HepG2 (cell line): ENCODE results near the gene SIK3. TPM values are rescaled to one million over a fixed set of nuclear protein-coding genes. Genes with fewer than 3 reads are reported as not detected.

Experiments used
- ATAC-seq: fragments of 200-7000 bp; cut with Tn5 transposase; 3 replicates; pipeline ENCODE4 v1.9.1; 2020; ENCODE audit warnings: mild to moderate bottlenecking, moderate library complexity
- BruUV-seq: library from RNA; stranded (reverse); fragments of 400-500 nt; replicated peaks from 2 replicates; lab custom pipeline; 2021; lab: Mats Ljungman, UMichigan
- CTCF ChIA-PET: fragments of 300-600 bp; formaldehyde crosslinking; extraction: SDS; loops from one replicate; lab custom pipeline; 2021; ENCODE audit warnings: low total read pairs, inconsistent platforms, low intra/inter-chr PET ratio; lab: Yijun Ruan, JAX
- POLR2A ChIA-PET: fragments of 350-600 bp; sonication (Branson Sonifier 250); formaldehyde crosslinking; loops from one replicate; lab custom pipeline; 2020; ENCODE audit warnings: antibody characterized with exemption, inconsistent platforms; lab: Yijun Ruan, JAX
- DNase-seq: peaks from one replicate; pipeline ENCODE4 v3.0.0-alpha.2; 2015; ENCODE audit warnings: low spot score
- FAIRE-seq: peaks from 3 replicates; lab custom pipeline; 2011; peaks lifted over from hg19 to GRCh38; lab: Jason Lieb, UNC
- H2AFZ ChIP-seq: one replicate; pipeline ENCODE4 v1.6.1; 2011; ENCODE audit warnings: low read length, inconsistent platforms
- H3K27ac ChIP-seq: fragments of 300-600 bp; 3 replicates; pipeline ENCODE4 v1.8.0; 2011; ENCODE audit warnings: mixed run types, mild to moderate bottlenecking, mixed read lengths, low read length, inconsistent platforms; ENCODE audit not compliant: insufficient read depth; ENCODE audit errors: extremely low read length
- H3K27me3 ChIP-seq, 2 experiments: fragments of 200-600 bp in 1 of 2; 2 replicates in 1 of 2; 3 replicates in 1 of 2; pipeline versions ENCODE4 v1.6.0 to v1.8.0; 2011; ENCODE audit warnings: low read length in 2 of 2, mild to moderate bottlenecking in 2 of 2, moderate library complexity in 2 of 2, inconsistent platforms in 1 of 2; ENCODE audit not compliant: insufficient read depth in 2 of 2, control insufficient read depth in 1 of 2
- H3K36me3 ChIP-seq, 2 experiments: fragments of 200-600 bp in 1 of 2; replicated peaks in 1 of 2; 2 replicates in 1 of 2; 3 replicates in 1 of 2; pipeline versions ENCODE4 v1.5.1 to v1.8.0; 2011; ENCODE audit warnings: low read length in 2 of 2, inconsistent platforms in 1 of 2; ENCODE audit not compliant: insufficient read depth in 2 of 2, control insufficient read depth in 1 of 2
- H3K4me1 ChIP-seq: 2 replicates; pipeline ENCODE4 v1.5.1; 2012; ENCODE audit warnings: low read length, inconsistent platforms; ENCODE audit not compliant: insufficient read depth
- H3K4me2 ChIP-seq: 2 replicates; pipeline ENCODE4 v1.6.0; 2011; ENCODE audit warnings: low read depth, low read length, inconsistent platforms
- H3K4me3 ChIP-seq, 3 experiments: fragments of 200-600 bp in 1 of 3; sonication (generic), shearing (Covaris generic) in 1 of 3; replicated peaks in 1 of 3; 2 replicates each; pipeline ENCODE4 v1.5.1; 2011 to 2016; ENCODE audit warnings: low read length in 3 of 3, inconsistent platforms in 2 of 3, low read depth in 2 of 3, mild to moderate bottlenecking in 2 of 3, control low read depth in 1 of 3, mixed read lengths in 1 of 3; ENCODE audit not compliant: insufficient read depth in 1 of 3
- H3K79me2 ChIP-seq: one replicate; pipeline ENCODE4 v1.6.1; 2011; ENCODE audit warnings: low read length, inconsistent platforms; ENCODE audit not compliant: insufficient read depth
- H3K9ac ChIP-seq: 2 replicates; pipeline ENCODE4 v1.6.0; 2011; ENCODE audit warnings: mild to moderate bottlenecking, low read depth, low read length, inconsistent platforms; ENCODE audit not compliant: insufficient read depth
- H3K9me3 ChIP-seq: 2 replicates; pipeline ENCODE4 v1.5.1; 2012; ENCODE audit warnings: mild to moderate bottlenecking, low read length
- H4K20me1 ChIP-seq: 2 replicates; pipeline ENCODE4 v1.6.0; 2011; ENCODE audit warnings: inconsistent platforms, mild to moderate bottlenecking, low read length, moderate library complexity; ENCODE audit not compliant: insufficient read depth
- ELF3 ChIP-seq: IDR thresholded peaks from 2 replicates; pipeline ENCODE4 v1.6.1; 2016; ENCODE audit warnings: missing genetic modification reagents, missing compliant biosample characterization
- KLF15 ChIP-seq: sonication (generic); formaldehyde crosslinking; IDR thresholded peaks from 2 replicates; pipeline ENCODE4 v1.8.1; 2023; ENCODE audit warnings: borderline replicate concordance, mild to moderate bottlenecking, inconsistent platforms, missing genetic modification reagents, mixed read lengths
- MED13 ChIP-seq: sonication (generic); formaldehyde crosslinking; IDR thresholded peaks from 2 replicates; pipeline ENCODE4 v1.5.0; 2020; ENCODE audit warnings: missing genetic modification reagents
- PITX1 ChIP-seq: sonication (generic); formaldehyde crosslinking; IDR thresholded peaks from 2 replicates; pipeline ENCODE4 v1.5.1; 2020; ENCODE audit warnings: mild to moderate bottlenecking, missing genetic modification reagents
- SPEN ChIP-seq: sonication (generic); formaldehyde crosslinking; IDR thresholded peaks from 2 replicates; pipeline ENCODE4 v1.5.1; 2020; ENCODE audit warnings: low read depth, mild to moderate bottlenecking, missing genetic modification reagents
- U2AF2 ChIP-seq: fragments of 200-400 bp; formaldehyde crosslinking; IDR thresholded peaks from 2 replicates; pipeline ENCODE4 v1.6.1; 2017; ENCODE audit warnings: low read depth, mild to moderate bottlenecking, low read length
- ZNF20 ChIP-seq: sonication (generic); formaldehyde crosslinking; IDR thresholded peaks from 2 replicates; pipeline ENCODE4 v1.4.0; 2020; ENCODE audit warnings: mild to moderate bottlenecking, moderate library complexity, missing genetic modification reagents
- ZNF83 ChIP-seq: sonication (generic); formaldehyde crosslinking; IDR thresholded peaks from 2 replicates; pipeline ENCODE4 v1.4.0; 2020; ENCODE audit warnings: missing genetic modification reagents, mild to moderate bottlenecking, borderline replicate concordance
- WGBS: methylation state at CpG from one replicate; pipeline ENCODE4 v1.1.6; 2017; ENCODE audit warnings: low lambda C conversion rate; 5-methylcytosine and 5-hydroxymethylcytosine counted together
- in situ Hi-C: cut with HindIII; loops from 2 replicates; pipeline ENCODE4 v1.10.0; 2017; ENCODE audit warnings: low pct_unique_long_range_greater_than_20kb; ENCODE audit not compliant: extremely low pct_ligation_motif_present
- intact Hi-C: fragments of 100-400 bp; cut with micrococcal nuclease; formaldehyde crosslinking; loops from one replicate; pipeline ENCODE4 v1.10.0; 2022; ENCODE audit not compliant: unreplicated experiment
- polyA plus RNA-seq, 8 experiments: library from polyadenylated mRNA; depleted of rRNA in 3 of 8; stranded (reverse) in 7 of 8; unstranded in 1 of 8; fragments of >200 nt; fragmentation: Illumina TruSeq in 4 of 8; extraction: Trizol in 4 of 8; gene quantifications; 2 replicates each; pipeline versions ENCODE4 v1.2.1 to v1.2.3, GENCODE V29; 2011 to 2016; ENCODE audit warnings: low read depth in 4 of 8, missing spikeins in 1 of 8, mixed read lengths in 1 of 8; ENCODE audit not compliant: insufficient read depth in 1 of 8
- total RNA-seq, 5 experiments: library from RNA; depleted of rRNA; stranded (reverse); fragments of >200 nt; fragmentation: Illumina TruSeq; extraction: Trizol; gene quantifications; 2 replicates each; pipeline ENCODE4 v1.2.3, GENCODE V29; 2016; ENCODE audit warnings: low read depth in 1 of 5
- TF ChIP-seq, protein P1 (sequence below): sonication (generic); formaldehyde crosslinking; IDR thresholded peaks from one replicate; pipeline ENCODE4 v1.5.1; 2020; ENCODE audit warnings: mild to moderate bottlenecking, missing genetic modification reagents; ENCODE audit errors: not compliant biosample characterization
- TF ChIP-seq, protein P2 (sequence below): sonication (generic); formaldehyde crosslinking; IDR thresholded peaks from 2 replicates; pipeline ENCODE4 v1.8.1; 2023; ENCODE audit warnings: missing genetic modification reagents, inconsistent platforms, borderline replicate concordance

Gene SIK3
- total and polyA plus RNA-seq, 2 of the 13 experiments (the other 11 are each of a cell fraction or from before 2014, with no cell fraction given): 5.7 to 9.8 TPM

DNA sequence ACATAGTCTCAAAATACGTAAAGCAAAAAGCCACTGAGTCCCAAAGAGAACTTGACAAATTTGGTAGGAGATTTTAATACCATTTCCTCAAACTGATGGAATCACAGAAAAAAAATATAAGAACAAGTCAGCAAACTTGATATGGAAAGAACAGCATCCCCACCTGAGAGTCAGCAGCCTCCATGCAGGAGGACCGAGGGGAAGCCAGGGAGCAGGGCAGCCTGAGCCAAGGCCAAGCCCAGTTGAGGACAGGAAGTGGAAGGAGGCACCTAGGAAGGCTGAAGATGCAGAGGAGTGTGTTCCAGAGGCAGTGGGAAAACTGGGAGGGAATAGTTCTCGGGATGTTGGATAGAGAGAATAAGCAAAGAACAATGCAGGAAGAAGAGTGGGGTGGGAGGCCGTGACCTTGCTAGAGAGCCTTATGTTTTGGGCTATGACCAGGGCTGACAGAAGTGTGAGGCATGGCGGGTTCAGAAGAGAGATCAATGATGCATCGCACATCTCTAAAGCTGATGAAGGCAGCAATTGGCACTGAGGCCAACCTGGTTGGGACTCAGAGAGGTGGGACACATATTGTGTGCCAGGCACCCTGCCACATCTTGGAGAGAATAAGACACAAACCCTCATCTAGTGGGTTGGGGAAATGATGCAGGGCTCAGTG lies 290.5 kb downstream of the SIK3 start (continued):
- TF ChIP-seq, protein P1, sequence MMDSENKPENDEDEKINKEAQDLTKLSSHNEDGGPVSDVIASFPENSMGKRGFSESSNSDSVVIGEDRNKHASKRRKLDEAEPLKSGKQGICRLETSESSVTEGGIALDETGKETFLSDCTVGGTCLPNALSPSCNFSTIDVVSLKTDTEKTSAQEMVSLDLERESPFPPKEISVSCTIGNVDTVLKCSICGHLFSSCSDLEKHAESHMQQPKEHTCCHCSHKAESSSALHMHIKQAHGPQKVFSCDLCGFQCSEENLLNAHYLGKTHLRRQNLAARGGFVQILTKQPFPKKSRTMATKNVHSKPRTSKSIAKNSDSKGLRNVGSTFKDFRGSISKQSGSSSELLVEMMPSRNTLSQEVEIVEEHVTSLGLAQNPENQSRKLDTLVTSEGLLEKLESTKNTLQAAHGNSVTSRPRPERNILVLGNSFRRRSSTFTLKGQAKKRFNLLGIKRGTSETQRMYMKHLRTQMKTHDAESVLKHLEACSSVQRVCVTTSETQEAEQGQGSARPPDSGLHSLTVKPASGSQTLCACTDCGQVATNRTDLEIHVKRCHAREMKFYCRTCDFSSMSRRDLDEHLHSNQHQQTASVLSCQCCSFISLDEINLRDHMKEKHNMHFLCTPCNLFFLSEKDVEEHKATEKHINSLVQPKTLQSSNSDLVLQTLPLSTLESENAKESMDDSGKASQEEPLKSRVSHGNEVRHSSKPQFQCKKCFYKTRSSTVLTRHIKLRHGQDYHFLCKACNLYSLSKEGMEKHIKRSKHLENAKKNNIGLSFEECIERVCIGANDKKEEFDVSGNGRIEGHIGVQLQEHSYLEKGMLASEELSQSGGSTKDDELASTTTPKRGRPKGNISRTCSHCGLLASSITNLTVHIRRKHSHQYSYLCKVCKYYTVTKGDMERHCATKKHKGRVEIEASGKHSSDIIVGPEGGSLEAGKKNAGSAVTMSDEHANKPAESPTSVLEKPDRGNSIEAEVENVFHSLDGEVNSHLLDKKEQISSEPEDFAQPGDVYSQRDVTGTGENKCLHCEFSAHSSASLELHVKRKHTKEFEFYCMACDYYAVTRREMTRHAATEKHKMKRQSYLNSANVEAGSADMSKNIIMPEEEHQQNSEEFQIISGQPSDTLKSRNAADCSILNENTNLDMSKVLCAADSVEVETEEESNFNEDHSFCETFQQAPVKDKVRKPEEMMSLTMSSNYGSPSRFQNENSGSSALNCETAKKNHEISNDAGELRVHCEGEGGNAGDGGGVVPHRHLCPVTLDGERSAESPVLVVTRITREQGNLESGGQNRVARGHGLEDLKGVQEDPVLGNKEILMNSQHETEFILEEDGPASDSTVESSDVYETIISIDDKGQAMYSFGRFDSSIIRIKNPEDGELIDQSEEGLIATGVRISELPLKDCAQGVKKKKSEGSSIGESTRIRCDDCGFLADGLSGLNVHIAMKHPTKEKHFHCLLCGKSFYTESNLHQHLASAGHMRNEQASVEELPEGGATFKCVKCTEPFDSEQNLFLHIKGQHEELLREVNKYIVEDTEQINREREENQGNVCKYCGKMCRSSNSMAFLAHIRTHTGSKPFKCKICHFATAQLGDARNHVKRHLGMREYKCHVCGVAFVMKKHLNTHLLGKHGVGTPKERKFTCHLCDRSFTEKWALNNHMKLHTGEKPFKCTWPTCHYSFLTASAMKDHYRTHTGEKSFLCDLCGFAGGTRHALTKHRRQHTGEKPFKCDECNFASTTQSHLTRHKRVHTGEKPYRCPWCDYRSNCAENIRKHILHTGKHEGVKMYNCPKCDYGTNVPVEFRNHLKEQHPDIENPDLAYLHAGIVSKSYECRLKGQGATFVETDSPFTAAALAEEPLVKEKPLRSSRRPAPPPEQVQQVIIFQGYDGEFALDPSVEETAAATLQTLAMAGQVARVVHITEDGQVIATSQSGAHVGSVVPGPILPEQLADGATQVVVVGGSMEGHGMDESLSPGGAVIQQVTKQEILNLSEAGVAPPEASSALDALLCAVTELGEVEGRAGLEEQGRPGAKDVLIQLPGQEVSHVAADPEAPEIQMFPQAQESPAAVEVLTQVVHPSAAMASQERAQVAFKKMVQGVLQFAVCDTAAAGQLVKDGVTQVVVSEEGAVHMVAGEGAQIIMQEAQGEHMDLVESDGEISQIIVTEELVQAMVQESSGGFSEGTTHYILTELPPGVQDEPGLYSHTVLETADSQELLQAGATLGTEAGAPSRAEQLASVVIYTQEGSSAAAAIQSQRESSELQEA (CRISPR knock-in tag): no peak

DNA sequence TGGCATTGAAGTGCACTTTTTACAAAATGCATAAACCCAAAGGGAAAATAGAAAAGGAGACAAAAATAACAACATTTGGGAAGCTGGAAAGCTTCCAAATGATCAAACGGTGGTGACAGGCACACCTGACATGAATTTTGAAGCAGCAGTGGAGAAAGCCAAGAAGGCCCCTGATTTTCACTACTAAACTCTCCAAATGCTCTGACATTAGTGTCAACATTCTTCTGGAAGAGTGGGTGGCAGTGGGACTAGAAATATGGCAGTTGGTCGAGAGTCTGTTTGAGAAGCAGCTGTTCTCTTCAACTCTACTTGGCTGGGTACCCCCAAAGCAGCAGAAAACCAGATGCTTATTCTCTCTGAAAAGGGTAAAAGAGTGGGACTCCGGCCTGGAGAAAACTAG lies 294.2 kb downstream of the SIK3 start:
- BruUV-seq: no TSS peak
- POLR2A ChIA-PET: interaction anchor here (8.5 kb wide), 1 partner anchor 12 kb away, joined by 291 read pairs; the partner anchor contains the start of genes APOA5 and ZPR1
- TF ChIP-seq, protein P2, sequence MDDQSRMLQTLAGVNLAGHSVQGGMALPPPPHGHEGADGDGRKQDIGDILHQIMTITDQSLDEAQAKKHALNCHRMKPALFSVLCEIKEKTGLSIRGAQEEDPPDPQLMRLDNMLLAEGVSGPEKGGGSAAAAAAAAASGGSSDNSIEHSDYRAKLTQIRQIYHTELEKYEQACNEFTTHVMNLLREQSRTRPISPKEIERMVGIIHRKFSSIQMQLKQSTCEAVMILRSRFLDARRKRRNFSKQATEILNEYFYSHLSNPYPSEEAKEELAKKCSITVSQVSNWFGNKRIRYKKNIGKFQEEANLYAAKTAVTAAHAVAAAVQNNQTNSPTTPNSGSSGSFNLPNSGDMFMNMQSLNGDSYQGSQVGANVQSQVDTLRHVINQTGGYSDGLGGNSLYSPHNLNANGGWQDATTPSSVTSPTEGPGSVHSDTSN (CRISPR knock-in tag): no peak
- TF ChIP-seq ELF3: no peak
- no peak for TF ChIP-seq ZNF20
- no peak for TF ChIP-seq SPEN
- no peak for TF ChIP-seq U2AF2
- TF ChIP-seq KLF15 (CRISPR knock-in tag): no peak
- TF ChIP-seq PITX1 (CRISPR knock-in tag): no peak
- TF ChIP-seq ZNF83 (CRISPR knock-in tag): no peak
- TF ChIP-seq MED13 (CRISPR knock-in tag): no peak

More for the DNA sequence above, 294.2 kb downstream of the SIK3 start:
- Histone ChIP-seq H3K9ac (no peak overlapping the region), H3K9me3 (no peaks in the 10 kb centered on the region), H3K36me3 (no peaks in the 10 kb centered on the region), H2AFZ (no peak overlapping the region), H3K27me3 (no peaks in the 10 kb centered on the region), H4K20me1 (no peaks in the 10 kb centered on the region), H3K4me1 (peaks cover 61% of the 10 kb centered on the region), H3K4me3 (no peak overlapping the region), H3K79me2 (no peaks in the 10 kb centered on the region), H3K4me2 (no peak overlapping the region), H3K27ac (no peak overlapping the region)
- ATAC-seq (no peak), DNase-seq (no peak), FAIRE-seq (no peak)
- CTCF ChIA-PET: no interaction called here
- intact Hi-C loops: no loop called here
- WGBS: 65% methylated on average over 3 of the region's 3 CpGs
- in situ Hi-C loops: no loop called here
